Activated CD4-positive, alpha-beta T cell treated with anti-CD3 and anti-CD28 coated beads, Interleukin-2, amount 50 U/mL, for 48 hours (primary cell): ENCODE data around the gene HHAT.

ENCODE experiments used
- DNase-seq, 2 experiments: peaks; one replicate each; pipeline ENCODE4 v3.0.0-alpha.2; 2020

HHAT gene

GRCh38 chr1:210328746-210329503 lies at the start of gene HHAT:
TSS of gene HHAT (plus strand) at chr1:210328902. CDS start at chr1:210348976, 20,074 bp downstream.
- peak; percentile 68 to 76 for DNase-seq

- DNase-seq = no peak
Measured at GRCh38 chr1:210280221-210280620, 48.5 kb upstream of the HHAT start.

- DNase-seq = no peak
Measured at GRCh38 chr1:210288116-210288515, 40.6 kb upstream of the HHAT start.

- no peak for DNase-seq
Measured at GRCh38 chr1:210289248-210289647, 39.5 kb upstream of the HHAT start.

GRCh38 chr1:210291081-210291764 lies 37.5 kb upstream of the HHAT start:
- no peak for DNase-seq

GRCh38 chr1:210291786-210292230 lies 36.9 kb upstream of the HHAT start:
- no peak for DNase-seq

- DNase-seq = peak; percentile 46 to 57
Measured at GRCh38 chr1:210292231-210292871, 36.4 kb upstream of the HHAT start.

GRCh38 chr1:210293171-210293607 lies 35.5 kb upstream of the HHAT start:
- no peak for DNase-seq

GRCh38 chr1:210294999-210295745 lies 33.5 kb upstream of the HHAT start:
- no peak for DNase-seq

- no peak for DNase-seq
Measured at GRCh38 chr1:210296682-210297081, 32.0 kb upstream of the HHAT start.

GRCh38 chr1:210298296-210298695 lies 30.4 kb upstream of the HHAT start:
- no peak for DNase-seq

- DNase-seq = no peak
Measured at GRCh38 chr1:210298936-210299335, 29.8 kb upstream of the HHAT start.

- no peak for DNase-seq
Measured at GRCh38 chr1:210299501-210299900, 29.2 kb upstream of the HHAT start.

GRCh38 chr1:210300923-210301614 lies 27.6 kb upstream of the HHAT start:
- DNase-seq = no peak

- DNase-seq = no peak
Measured at GRCh38 chr1:210301615-210302000, 27.1 kb upstream of the HHAT start.

GRCh38 chr1:210302501-210302900 lies 26.2 kb upstream of the HHAT start:
- no peak for DNase-seq

- no peak for DNase-seq
Measured at GRCh38 chr1:210303391-210303790, 25.3 kb upstream of the HHAT start.

- no peak for DNase-seq
Measured at GRCh38 chr1:210310562-210311153, 18.0 kb upstream of the HHAT start.

- no peak for DNase-seq
Measured at GRCh38 chr1:210311726-210312493, 16.8 kb upstream of the HHAT start.

GRCh38 chr1:210313046-210313595 lies 15.6 kb upstream of the HHAT start:
- DNase-seq = no peak

GRCh38 chr1:210313921-210314320 lies 14.8 kb upstream of the HHAT start:
- no peak for DNase-seq
